NCI-H510A treated with DMSO at 0.1 percent for 48 hours (cell line): Measurements from ENCODE around the gene PDZRN3.

ENCODE experiments used
- DNase-seq: peaks from one replicate; lab custom pipeline; 2025; lab: John Stamatoyannopoulos, UW

The PDZRN3 gene

DNA sequence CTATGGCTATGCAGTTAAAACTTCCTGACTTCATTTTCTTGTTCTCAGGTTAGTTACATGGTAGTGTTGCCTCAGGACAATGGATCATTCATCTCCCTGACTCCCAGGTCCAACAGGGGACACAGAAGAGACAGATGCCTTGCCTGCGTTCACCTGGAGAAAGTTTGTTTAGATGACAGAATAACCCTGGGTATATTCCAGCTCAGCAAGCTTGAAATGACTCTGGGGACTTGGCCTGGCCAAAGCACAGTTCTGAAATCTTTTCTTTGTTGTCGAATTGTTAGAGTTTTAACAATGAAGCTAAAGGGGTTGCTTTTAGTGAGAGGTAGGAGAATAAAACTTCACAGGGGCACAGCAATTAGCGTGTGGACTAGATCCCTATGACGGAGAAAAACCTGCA, 206.1 kb downstream of the PDZRN3 start:
- DNase-seq: no peak

DNA sequence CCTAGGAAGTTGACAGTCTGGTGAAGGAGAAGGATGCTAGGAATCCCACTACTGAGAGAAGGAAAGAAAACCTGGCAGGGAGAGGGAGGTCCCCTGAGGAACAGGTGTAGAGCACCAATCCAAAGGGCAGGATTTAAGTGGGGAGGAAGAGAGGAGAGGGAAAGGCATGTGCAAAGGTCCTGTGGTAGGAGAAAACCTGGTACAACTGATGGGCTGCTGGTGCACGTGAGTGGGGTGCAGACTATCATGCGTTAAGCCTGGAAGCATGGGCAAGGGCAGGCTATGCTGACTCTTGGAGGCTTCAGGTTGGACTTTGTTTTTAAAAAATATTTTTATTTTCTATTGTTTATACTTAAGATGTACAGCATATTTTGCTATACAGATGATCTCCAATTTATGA, 209.6 kb downstream of the PDZRN3 start:
- DNase-seq: no peak

DNA sequence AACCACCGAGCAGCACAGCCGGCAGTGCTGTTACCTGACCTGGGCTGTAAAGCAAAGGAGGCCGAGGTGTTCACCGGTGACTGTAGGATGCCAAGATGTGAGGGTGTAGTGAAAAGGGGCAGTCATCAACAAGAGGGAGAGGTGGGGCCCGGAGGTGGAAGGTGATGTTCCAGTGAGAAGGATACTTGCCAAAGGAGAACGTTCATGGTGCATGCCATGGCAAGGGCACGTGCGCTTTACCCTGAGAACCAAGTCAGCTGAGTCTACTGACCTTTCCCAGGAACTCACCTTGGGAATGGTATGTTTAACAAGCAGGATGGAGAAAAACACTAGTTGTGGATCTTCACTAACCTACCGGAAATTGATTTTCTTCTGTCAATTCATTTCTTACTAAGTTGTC, 211.1 kb downstream of the PDZRN3 start:
- DNase-seq: no peak

GRCh38 chr3:73411993-73412392, 212.7 kb downstream of the PDZRN3 start:
- no peak for DNase-seq

DNA sequence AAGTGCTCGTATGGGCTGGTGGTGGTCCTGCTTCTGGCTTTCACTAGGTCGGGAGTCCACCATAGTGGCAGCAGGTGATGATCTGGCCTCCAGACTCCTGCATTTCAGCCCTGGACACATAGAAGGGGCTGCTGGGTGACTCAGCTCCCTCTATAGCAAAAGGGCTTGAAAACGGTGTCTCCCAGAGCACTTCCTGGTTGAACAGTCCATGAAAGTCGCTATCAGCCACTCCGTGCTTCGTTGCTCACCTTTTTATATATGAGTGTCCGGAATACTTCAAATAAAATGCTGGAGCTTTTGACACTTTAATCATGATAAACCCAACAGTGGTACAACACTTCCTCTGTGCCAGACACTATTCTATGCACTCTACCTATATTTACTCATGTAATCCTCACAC, 213.2 kb downstream of the PDZRN3 start:
- no peak for DNase-seq

- DNase-seq: no peak
These were observed 215.5 kb downstream of the PDZRN3 start for GRCh38 chr3:73409138-73409763.

- no peak for DNase-seq
These were observed 216.1 kb downstream of the PDZRN3 start for GRCh38 chr3:73408634-73409033.

DNA sequence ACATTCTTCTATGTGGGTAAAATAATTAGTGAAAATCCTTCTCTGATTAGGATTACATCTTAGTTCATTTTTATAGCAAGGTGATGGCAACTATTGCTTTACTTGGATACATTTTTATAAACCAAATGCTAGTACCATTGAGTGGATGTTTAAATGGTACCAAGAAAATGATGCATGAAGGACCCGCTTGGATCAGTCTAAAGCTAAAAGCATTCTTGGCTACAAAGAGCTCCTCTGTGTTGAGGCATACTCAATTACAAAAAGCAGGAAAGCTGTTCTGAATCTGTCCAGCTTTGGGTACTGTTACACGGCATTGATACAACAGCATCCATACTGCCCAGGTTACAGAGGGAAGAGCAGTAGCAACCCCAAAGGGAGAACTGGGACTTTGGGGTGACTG, 217.2 kb downstream of the PDZRN3 start:
- DNase-seq: no peak

- no peak for DNase-seq
These were observed 218.9 kb downstream of the PDZRN3 start for GRCh38 chr3:73405853-73406252.

GRCh38 chr3:73405000-73405399, 219.7 kb downstream of the PDZRN3 start:
- DNase-seq: no peak

DNA sequence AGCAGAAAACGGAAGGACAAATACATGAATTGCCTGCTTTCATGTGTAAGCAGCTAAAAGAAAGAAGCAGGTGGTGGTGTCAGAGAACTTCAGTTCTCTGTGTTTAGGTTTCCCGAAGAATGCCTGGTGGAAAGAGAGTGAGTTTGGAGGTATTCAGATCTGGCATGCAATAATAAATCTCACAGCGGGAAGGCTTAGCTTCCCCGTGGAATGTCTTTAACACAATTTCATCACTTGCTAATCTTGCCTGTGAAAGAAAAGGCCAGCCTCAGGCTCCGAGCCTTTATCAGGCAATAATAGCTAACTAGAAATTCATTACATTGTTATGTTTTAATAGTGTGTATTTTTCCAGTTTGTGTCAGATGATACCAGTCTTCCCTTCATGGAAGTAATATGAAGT, 220.3 kb downstream of the PDZRN3 start:
- no peak for DNase-seq

- DNase-seq: no peak
These were observed 221.3 kb downstream of the PDZRN3 start for GRCh38 chr3:73403444-73403843.

DNA sequence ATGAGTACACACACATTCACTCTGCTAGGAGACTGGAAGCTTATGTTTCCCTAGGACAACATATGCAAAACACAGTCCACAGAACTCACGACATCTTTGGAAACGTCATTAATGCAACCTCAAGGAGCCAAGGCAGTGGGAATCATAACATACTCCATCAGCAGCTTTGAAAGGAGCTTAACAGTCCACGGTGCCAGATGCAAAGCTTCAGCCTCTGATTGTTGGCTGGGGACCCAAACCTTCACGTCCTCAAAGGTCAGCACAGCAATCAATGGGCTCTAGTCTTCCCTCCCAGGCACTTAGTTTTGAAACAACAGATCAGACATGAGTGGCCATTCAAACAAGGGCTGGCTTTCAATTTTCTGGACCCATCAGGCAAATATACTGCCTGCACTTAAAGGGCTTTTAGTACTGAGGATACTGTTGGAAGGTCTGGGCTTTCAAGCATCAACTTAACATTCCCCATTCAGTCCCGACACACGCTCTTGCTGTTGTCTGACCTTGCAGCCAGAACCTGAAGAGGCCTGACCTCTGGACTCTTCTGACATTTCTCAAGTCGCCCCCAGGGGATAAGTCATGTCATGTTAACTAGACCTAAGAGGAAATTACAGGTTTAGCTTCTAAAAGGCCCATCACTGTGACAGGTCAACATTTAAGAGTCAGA, 223.0 kb downstream of the PDZRN3 start:
- no peak for DNase-seq

DNA sequence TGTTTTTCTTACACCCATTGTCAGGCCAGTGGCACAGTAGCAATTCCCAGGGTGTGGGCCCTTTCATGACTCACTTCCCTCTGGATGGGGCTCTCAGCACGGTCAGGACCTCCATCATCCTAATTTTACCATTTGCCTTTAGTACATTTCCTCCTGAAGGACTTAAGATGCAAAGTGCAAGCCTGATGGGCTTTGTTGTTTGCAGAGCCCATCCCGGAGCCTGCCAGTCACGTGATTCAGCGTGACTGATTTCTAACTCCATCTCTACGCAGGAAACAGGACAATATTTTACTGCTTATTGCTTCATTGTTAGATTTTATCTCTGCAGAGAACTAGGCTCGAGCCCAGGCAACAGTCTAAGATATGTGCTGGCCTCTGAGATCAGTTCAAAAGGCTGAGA, 223.7 kb downstream of the PDZRN3 start:
- DNase-seq: no peak

GRCh38 chr3:73399666-73400253, 225.0 kb downstream of the PDZRN3 start:
- DNase-seq: no peak

- no peak for DNase-seq
These were observed 225.6 kb downstream of the PDZRN3 start for GRCh38 chr3:73399106-73399505.

- DNase-seq: no peak
These were observed 226.7 kb downstream of the PDZRN3 start for GRCh38 chr3:73398084-73398483.

DNA sequence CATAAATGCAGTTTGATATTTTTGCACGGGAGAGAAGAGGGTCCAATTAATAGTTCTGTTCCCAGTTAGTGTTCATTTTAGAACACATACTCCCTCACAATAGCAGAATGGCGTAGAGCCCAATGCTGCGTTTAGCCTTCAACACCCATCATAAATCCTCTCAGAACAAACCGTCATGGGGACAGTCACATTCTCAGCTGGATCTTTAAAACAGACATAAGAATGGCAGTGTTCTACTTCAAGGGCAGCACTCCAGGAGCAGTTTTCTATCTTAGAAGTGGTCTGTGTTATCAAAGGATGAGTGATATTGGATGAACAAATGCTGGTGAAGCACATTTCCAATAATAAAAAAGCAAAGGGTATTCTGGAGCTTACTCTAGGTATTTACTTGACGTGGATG, 230.5 kb downstream of the PDZRN3 start:
- DNase-seq: no peak

GRCh38 chr3:73393005-73393404, 231.7 kb downstream of the PDZRN3 start:
- DNase-seq: no peak

DNA sequence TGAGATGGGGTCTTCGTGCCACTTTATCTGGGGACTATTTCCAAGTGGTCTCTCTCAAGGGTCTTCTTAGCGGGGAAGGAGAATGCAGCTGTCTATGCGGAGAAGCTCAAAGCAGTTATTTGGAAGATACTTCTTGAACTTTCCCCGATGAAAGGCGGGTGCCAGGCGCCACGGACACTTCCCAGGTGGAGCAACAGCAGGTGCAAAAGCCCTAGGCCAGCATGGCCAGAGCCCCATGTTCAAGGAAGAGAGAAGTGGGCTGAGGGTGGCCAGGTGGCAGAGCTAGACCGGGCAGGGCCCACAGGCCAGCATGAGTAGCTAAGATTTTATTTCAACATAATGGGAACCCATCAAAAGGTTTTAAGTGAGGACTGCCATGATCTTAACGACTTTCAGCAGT, 232.8 kb downstream of the PDZRN3 start:
- no peak for DNase-seq

DNA sequence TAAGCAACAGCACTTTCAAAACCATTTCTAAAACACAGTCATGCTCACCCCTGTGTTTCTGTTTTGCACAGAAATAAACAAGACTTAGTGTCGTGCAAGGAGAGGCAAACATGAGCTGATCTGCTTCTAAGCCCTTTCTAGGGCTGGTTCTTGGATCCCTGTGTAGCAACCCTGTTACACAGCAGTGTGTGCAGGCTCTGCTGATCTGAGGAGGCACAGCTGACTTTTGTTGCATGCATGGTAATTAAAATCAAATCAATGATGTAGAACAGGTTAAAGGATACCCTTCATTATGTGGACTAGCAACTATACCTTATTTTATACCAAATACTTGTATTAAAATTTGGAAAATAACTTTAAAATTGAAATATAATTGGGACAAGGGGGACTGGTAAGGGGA, 234.8 kb downstream of the PDZRN3 start:
- DNase-seq: no peak

- DNase-seq: no peak
These were observed 235.5 kb downstream of the PDZRN3 start for GRCh38 chr3:73389117-73389813.

DNA sequence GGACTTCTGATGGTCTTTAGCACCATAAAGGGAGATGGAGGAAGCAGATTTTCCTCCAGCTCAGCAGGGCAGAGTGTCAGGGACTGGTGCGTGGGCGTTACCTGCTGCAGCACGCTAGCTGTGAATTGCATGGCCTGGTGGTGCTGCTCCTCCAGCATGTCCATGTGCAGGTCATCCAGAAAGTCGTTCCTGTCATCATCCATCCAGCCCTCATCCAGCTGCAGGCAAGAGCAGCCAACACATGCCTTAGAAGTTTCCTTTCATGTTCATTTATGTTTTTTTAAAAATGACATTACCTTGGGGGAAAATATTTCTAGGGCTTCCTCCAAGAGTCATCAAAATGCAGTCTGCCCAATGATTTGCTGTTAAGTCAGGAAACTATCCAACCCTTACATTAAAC, 239.2 kb downstream of the PDZRN3 start:
- DNase-seq: no peak
